Peyer's patch (tissue), 4 donors: ENCODE data around the gene EYS. TPM values are rescaled to one million over a fixed set of nuclear protein-coding genes. Genes with fewer than 3 reads are reported as not detected.

ENCODE experiments used
- DNase-seq, 3 donors: peaks; one replicate each; pipeline ENCODE4 v3.0.0-alpha.2; 2017 to 2019
- H3K27ac ChIP-seq, 4 donors: fragments of 200-600 bp; sonication (generic); one replicate each; pipeline ENCODE4 v1.5.1; 2016 to 2019
- H3K27me3 ChIP-seq, 2 donors: fragments of 200-600 bp; sonication (generic); one replicate each; pipeline ENCODE4 v1.5.1; 2019
- H3K36me3 ChIP-seq, 3 donors: fragments of 200-600 bp; sonication (generic); one replicate each; pipeline ENCODE4 v1.5.1; 2016 to 2019
- H3K4me1 ChIP-seq, 4 donors: fragments of 200-600 bp; sonication (generic); one replicate each; pipeline ENCODE4 v1.5.1; 2016 to 2019
- H3K4me3 ChIP-seq, 4 donors: fragments of 200-600 bp; sonication (generic); 1 replicate in 3 of 4; 2 replicates in 1 of 4; pipeline ENCODE4 v1.5.1; 2016 to 2019; ENCODE audit warnings: mild to moderate bottlenecking in 1 of 4
- H3K9me3 ChIP-seq, 4 donors: fragments of 200-600 bp; sonication (generic); one replicate each; pipeline ENCODE4 v1.5.1; 2016 to 2019; ENCODE audit warnings: mild to moderate bottlenecking in 1 of 4
- POLR2A ChIP-seq, 2 donors: fragments of 450-650 bp; IDR thresholded peaks; one replicate each; pipeline ENCODE4 v1.5.1; 2017; ENCODE audit warnings: antibody characterized with exemption in 2 of 2, mild to moderate bottlenecking in 2 of 2, moderate library complexity in 2 of 2
- total RNA-seq, 4 donors: library from RNA; depleted of rRNA; stranded (reverse); fragments of >200 nt; gene quantifications; one replicate each; pipeline ENCODE4 v1.1.0, GENCODE V29; 2016
- TF ChIP-seq, protein P1 (sequence below), 6 experiments: fragments of 450-650 bp in 4 of 6; fragments of 200-600 bp in 2 of 6; sonication (generic) in 1 of 6; IDR thresholded peaks; one replicate each; pipeline ENCODE4 v1.5.1; 2017 to 2019; ENCODE audit warnings: antibody characterized with exemption in 6 of 6, mild to moderate bottlenecking in 3 of 6, moderate library complexity in 1 of 6

Gene EYS
- total RNA-seq, 4 donors from 2014 or later: 0.13 to 1.5 (median 0.35) TPM; not detected in 1

DNA sequence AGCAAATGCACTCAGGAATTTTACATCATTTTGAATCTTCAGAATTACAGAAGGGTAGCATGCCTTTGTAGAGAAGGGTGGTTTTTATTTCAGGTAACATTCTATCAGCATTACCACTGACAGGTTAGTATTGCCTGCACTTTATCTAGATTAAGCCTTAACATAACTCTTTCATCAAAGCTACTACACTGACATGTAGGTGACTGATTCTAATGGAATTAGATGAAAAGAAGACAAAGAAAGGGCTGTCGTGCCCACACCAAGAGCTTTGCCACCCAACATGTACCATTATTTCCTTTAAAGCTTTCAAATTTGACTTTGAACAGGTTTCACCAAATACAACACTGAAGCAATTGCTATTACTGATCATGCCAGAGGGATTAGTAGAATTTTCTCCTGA is 551.9 kb downstream of the EYS start:
- Histone ChIP-seq H3K4me1 (no peaks in the 10 kb centered on the region), H3K9me3 (no peaks in the 10 kb centered on the region), H3K4me3 (no peak overlapping the region), H3K27me3 (no peaks in the 10 kb centered on the region), H3K27ac (no peak overlapping the region), H3K36me3 (no peaks in the 10 kb centered on the region)
- TF ChIP-seq, protein P1, sequence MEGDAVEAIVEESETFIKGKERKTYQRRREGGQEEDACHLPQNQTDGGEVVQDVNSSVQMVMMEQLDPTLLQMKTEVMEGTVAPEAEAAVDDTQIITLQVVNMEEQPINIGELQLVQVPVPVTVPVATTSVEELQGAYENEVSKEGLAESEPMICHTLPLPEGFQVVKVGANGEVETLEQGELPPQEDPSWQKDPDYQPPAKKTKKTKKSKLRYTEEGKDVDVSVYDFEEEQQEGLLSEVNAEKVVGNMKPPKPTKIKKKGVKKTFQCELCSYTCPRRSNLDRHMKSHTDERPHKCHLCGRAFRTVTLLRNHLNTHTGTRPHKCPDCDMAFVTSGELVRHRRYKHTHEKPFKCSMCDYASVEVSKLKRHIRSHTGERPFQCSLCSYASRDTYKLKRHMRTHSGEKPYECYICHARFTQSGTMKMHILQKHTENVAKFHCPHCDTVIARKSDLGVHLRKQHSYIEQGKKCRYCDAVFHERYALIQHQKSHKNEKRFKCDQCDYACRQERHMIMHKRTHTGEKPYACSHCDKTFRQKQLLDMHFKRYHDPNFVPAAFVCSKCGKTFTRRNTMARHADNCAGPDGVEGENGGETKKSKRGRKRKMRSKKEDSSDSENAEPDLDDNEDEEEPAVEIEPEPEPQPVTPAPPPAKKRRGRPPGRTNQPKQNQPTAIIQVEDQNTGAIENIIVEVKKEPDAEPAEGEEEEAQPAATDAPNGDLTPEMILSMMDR (IDR thresholded peaks at IDR 0.05): no peak
- TF ChIP-seq POLR2A (IDR thresholded peaks at IDR 0.05): no peak
- DNase-seq: no peak

DNA sequence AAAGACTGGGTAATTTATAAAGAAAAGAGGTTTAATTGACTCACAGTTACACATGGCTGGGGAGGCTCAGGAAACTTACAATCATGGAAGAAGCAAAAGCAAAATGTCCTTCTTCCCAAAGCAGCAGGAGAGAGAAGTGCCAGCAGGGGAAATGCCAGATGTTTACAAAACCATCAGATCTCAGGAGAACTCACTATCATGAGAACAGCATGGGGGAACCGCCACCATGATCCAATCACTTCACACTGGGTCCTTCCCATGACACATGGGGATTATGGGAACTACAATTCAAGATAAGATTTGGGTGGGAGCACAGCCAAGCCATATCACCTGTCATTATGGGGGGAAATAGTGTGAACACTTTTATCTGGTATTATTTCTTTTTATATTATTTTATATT is 557.2 kb downstream of the EYS start:
- no peak overlapping the region for H3K27ac ChIP-seq
- no peaks in the 10 kb centered on the region for H3K36me3 ChIP-seq
- no peak for DNase-seq
- H3K9me3 ChIP-seq: no peaks in the 10 kb centered on the region
- H3K27me3 ChIP-seq: no peaks in the 10 kb centered on the region
- no peak for TF ChIP-seq POLR2A (IDR thresholded peaks at IDR 0.05)
- TF ChIP-seq, protein P1 (IDR thresholded peaks at IDR 0.05): no peak
- no peak overlapping the region for H3K4me3 ChIP-seq
- no peaks in the 10 kb centered on the region for H3K4me1 ChIP-seq

DNA sequence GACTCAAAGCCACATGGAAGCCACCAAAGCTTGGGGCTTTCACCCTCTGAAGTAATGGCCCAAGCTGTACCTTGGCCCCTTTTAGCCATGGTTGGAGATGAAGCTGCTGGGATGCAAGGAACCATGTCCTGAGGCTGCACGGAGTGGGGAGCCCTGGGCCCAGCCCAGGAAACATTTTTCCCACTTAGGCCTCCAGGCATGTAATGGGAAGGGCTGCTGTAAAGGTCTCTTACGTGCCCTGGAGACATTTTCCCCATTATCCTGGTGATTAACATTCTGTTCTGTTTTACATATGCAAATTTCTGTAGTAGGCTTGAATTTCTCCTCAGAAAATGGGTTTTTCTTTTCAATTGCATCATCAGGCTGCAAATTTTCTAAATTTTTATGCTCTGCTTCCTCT is 558.2 kb downstream of the EYS start:
- Histone ChIP-seq H3K36me3 (no peaks in the 10 kb centered on the region), H3K9me3 (no peaks in the 10 kb centered on the region), H3K27ac (no peak overlapping the region), H3K27me3 (no peaks in the 10 kb centered on the region), H3K4me1 (no peaks in the 10 kb centered on the region), H3K4me3 (no peak overlapping the region)
- TF ChIP-seq, protein P1 (IDR thresholded peaks at IDR 0.05): no peak
- no peak for TF ChIP-seq POLR2A (IDR thresholded peaks at IDR 0.05)
- DNase-seq: no peak

DNA sequence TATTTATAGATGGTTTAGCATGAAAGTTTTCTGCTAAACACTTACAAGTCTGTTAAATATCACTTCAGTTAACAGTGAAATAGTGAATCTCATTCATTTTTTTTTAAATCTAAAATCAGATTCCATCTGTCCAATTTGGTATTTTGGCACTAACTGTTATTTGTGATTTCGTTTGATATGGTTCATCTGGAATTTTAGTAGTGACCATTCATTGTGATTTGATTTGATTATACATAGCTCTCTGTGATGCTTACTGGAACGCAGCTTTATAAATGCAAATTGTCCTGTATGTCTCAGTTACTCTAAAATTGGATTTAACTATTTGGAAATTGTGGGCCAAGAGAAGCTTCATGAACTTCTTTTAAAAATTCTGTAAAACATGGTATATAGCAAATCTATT is 571.5 kb downstream of the EYS start:
- TF ChIP-seq, protein P1 (IDR thresholded peaks at IDR 0.05): no peak
- TF ChIP-seq POLR2A (IDR thresholded peaks at IDR 0.05): no peak
- no peak overlapping the region for H3K27ac ChIP-seq
- no peaks in the 10 kb centered on the region for H3K27me3 ChIP-seq
- H3K36me3 ChIP-seq: no peaks in the 10 kb centered on the region
- no peaks in the 10 kb centered on the region for H3K4me1 ChIP-seq
- no peaks in the 10 kb centered on the region for H3K9me3 ChIP-seq
- H3K4me3 ChIP-seq: no peak overlapping the region
- DNase-seq: no peak

DNA sequence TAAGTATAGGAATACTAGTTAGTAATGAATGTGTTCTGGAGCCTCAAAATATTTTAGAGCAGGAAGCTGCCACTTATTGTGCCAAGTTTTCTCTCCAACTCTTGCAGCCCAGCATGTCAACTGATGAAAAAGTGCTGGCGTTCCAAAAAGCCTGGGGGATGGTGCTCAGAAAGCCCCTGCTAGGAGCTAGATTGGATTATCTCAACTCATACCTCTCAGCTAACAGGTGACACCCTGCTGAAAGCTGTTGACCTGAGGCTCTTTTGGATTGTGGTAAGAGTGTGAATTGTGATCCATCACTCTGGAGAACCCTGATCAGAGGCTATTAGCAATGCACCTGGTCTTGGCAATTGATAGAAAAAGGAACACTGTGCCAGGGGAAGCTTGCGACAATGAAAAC is 580.4 kb downstream of the EYS start:
- H3K27me3 ChIP-seq: no peaks in the 10 kb centered on the region
- no peaks in the 10 kb centered on the region for H3K9me3 ChIP-seq
- no peak overlapping the region for H3K4me3 ChIP-seq
- no peak for DNase-seq
- H3K4me1 ChIP-seq: no peaks in the 10 kb centered on the region
- H3K36me3 ChIP-seq: no peaks in the 10 kb centered on the region
- TF ChIP-seq POLR2A (IDR thresholded peaks at IDR 0.05): no peak
- TF ChIP-seq, protein P1 (IDR thresholded peaks at IDR 0.05): no peak
- H3K27ac ChIP-seq: no peak overlapping the region

DNA sequence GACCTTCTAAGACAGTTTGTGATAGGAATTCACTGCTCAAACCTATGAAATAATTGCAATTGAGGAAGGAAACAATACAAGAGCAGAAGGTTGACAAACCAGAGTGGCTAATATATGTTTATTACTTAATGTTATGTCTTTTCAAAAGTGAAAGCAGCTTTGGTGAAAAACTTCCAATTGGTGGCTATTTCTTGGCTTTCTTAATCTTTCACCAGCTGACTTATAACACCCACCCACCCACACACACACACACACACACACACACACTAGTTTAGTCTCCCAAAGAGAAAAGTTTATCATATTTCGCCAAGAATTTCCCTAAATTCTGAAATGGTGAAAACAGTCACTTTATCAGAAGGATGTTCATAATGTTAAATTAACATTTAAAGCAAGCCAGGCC is 583.5 kb downstream of the EYS start:
- TF ChIP-seq, protein P1 (IDR thresholded peaks at IDR 0.05): no peak
- TF ChIP-seq POLR2A (IDR thresholded peaks at IDR 0.05): no peak
- Histone ChIP-seq H3K4me3 (no peak overlapping the region), H3K4me1 (no peaks in the 10 kb centered on the region), H3K36me3 (no peaks in the 10 kb centered on the region), H3K27me3 (no peaks in the 10 kb centered on the region), H3K9me3 (no peaks in the 10 kb centered on the region), H3K27ac (no peak overlapping the region)
- no peak for DNase-seq
